ENCODE results near the gene UBE2I. TPM values are rescaled to one million over a fixed set of nuclear protein-coding genes. Genes with fewer than 3 reads are reported as not detected.
A peak's percentile ranks its signal among the peaks of the same experiment; 100 is the strongest.

The UBE2I gene
- total RNA-seq, 1 experiment from 2014 or later, result 261 TPM

DNA sequence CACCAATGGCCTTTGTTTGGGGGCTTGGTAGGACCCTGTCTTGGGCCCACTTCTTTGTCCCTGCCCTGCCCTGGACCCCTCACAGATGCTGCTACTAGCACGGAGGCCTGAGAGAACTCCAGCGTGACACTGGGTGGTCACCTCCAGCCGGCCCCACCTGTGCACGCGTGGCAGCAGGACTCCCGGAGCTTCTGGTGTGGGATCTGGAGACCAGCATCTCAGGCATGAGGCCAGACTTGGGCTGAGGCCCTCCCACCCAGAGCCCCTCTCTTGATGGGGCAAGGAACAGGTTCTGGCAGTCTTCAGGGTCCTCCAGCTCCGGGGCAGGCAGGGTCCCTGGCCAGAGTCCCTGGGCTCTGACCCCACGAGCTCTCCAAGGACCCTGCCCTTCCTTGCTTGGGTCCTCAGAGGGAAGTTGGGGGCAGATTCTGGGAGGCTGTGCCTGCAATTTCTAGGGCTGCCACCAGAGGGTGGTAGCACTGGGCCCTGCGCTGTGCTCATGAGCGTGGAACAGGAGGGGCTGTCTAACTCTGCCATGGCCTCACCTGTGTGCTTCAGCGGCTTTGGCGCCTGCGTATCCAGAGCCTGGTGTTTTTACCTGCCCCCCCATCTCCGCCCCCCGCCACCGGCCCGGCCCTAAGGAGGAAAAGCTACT, 21.0 kb downstream of the UBE2I start:
- no TSS peak for BruUV-seq (replicated peaks)
- Mint-ChIP-seq H3K4me1 (ENCODE audit: low read depth, unreplicated experiment) (peaks cover 8% of the 10 kb centered on the region), H3K27ac (ENCODE audit: unreplicated experiment) (no peak overlapping the region), H3K27me3 (ENCODE audit: unreplicated experiment) (peaks cover 14% of the 10 kb centered on the region), H3K36me3 (ENCODE audit: insufficient read depth, unreplicated experiment) (peaks cover 33% of the 10 kb centered on the region), H3K4me3 (ENCODE audit: low read depth, unreplicated experiment) (no peak overlapping the region), H3K9me3 (ENCODE audit: low read depth, unreplicated experiment) (no peaks in the 10 kb centered on the region)
- intact Hi-C loops (cut with micrococcal nuclease; ENCODE audit: unreplicated experiment), result no loop called here
- no peak for DNase-seq
- TF ChIP-seq, protein P1, sequence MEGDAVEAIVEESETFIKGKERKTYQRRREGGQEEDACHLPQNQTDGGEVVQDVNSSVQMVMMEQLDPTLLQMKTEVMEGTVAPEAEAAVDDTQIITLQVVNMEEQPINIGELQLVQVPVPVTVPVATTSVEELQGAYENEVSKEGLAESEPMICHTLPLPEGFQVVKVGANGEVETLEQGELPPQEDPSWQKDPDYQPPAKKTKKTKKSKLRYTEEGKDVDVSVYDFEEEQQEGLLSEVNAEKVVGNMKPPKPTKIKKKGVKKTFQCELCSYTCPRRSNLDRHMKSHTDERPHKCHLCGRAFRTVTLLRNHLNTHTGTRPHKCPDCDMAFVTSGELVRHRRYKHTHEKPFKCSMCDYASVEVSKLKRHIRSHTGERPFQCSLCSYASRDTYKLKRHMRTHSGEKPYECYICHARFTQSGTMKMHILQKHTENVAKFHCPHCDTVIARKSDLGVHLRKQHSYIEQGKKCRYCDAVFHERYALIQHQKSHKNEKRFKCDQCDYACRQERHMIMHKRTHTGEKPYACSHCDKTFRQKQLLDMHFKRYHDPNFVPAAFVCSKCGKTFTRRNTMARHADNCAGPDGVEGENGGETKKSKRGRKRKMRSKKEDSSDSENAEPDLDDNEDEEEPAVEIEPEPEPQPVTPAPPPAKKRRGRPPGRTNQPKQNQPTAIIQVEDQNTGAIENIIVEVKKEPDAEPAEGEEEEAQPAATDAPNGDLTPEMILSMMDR (IDR thresholded peaks at IDR 0.05; ENCODE audit: unreplicated experiment), result peak; percentile 68
- CTCF ChIA-PET, result interaction anchor here (0.6 to 1.0 kb wide), 3 partner anchors 85 to 662 kb away, joined by 3 to 4 read pairs (median 3); partner anchors contain the start of gene RHOT2

DNA sequence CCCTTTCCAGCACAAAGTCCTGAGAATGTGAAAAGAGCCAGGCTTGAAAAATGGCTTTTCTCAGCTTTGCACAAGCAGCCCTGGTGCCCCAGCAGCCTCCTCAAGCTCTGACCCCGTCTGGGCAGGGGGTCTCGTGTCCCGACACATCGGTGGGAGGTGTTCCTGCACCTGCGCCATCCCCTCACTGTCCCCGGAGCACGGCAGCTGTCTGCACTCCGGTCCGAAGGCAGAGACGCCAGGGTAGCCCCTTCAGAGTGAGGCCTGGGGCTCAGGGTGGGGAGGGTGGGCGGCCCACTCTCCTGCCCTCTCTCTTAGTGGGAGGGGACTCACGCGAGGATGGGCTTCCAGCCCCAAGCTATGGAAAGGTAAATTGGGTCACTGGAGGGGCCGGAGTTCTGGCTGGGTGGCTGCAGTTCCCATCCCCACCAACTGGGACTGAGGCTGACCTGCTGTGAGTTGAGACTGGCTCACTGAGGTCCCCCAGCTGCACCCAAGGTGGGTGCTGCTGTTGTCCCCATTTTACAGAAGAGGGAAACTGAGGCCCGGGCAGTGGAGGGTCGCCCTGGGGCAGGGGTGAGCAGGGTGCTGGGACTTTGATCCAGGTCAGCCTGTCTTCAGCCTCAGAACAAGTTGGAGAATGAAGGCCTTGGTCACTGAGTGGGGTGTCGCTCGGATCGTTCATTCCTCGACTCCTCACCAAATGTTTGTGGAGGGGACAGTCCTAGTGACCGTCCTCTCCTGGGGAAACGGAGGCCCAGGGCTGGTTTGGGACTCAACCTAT, 21.7 kb downstream of the UBE2I start:
- peaks cover 33% of the 10 kb centered on the region for H3K36me3 Mint-ChIP-seq (ENCODE audit: insufficient read depth, unreplicated experiment)
- peaks cover 22% of the 10 kb centered on the region for H3K27me3 Mint-ChIP-seq (ENCODE audit: unreplicated experiment)
- H3K27ac Mint-ChIP-seq (ENCODE audit: unreplicated experiment), result peak overlapping the region; percentile 84
- TSS peak; percentile 72 for BruUV-seq (replicated peaks)
- H3K9me3 Mint-ChIP-seq (ENCODE audit: low read depth, unreplicated experiment), result no peaks in the 10 kb centered on the region
- intact Hi-C loops (cut with micrococcal nuclease; ENCODE audit: unreplicated experiment), result no loop called here
- TF ChIP-seq, protein P1 (IDR thresholded peaks at IDR 0.05; ENCODE audit: unreplicated experiment), result no peak
- no peak for DNase-seq
- CTCF ChIA-PET, result interaction anchor here (0.6 to 2.0 kb wide), 4 partner anchors 11 to 663 kb away, joined by 3 to 14 read pairs (median 3); partner anchors contain the start of genes GNPTG, RHOT2 and TSR3
- H3K4me3 Mint-ChIP-seq (ENCODE audit: low read depth, unreplicated experiment), result peak overlapping the region; percentile 63
- peaks cover 8% of the 10 kb centered on the region for H3K4me1 Mint-ChIP-seq (ENCODE audit: low read depth, unreplicated experiment)

DNA sequence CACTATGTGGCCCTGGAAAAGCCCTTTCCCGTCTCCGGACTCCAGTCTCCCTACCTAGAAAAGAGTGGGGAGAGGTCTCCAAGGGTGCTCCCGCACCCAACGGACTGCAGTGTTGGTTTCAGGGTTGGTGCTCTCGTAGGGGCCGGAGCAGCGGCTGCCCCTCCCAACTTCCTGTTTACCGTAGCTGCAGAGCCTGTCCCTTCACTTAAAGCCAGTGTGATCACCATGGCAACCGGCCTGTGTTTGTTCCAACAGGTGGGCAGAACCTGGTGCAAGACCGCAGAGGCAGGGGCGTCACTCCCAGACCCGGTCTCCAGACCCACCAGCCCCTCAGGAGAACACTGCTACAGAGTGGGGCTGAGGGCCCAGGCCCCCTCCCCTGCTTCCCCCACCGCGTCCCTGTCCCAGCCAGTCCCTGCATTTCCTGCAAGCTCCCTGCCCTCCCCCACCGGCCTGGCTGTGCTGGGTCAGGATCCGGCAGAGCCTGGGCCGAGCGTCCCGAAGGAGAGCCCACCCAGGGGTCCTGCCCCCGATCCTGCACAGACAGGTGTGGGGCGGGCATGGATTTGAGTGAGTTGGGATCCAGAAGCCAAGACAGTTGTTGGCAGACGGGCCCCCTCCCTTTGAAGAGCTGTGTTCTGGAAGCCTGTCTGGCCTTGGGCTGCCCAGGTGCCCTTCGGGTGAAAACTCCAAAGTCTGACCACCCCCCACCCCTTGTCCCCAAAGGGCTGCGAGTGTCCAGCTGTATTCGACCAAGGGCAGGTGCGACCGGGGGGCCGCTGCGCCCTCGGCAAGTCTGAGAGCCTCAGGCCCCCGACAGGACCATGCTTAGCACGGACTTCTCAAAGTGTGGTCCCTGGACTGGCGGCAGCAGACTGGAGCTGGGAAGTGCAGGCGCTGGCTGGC, 22.5 kb downstream of the UBE2I start:
- intact Hi-C loops (cut with micrococcal nuclease; ENCODE audit: unreplicated experiment), result no loop called here
- H3K4me3 Mint-ChIP-seq (ENCODE audit: low read depth, unreplicated experiment), result peak overlapping the region; percentile 63

More for the DNA sequence above, 22.5 kb downstream of the UBE2I start:
- Mint-ChIP-seq H3K27me3 (ENCODE audit: unreplicated experiment) (peaks cover 30% of the 10 kb centered on the region), H3K36me3 (ENCODE audit: insufficient read depth, unreplicated experiment) (peaks cover 26% of the 10 kb centered on the region), H3K9me3 (ENCODE audit: low read depth, unreplicated experiment) (no peaks in the 10 kb centered on the region), H3K4me1 (ENCODE audit: low read depth, unreplicated experiment) (peaks cover 8% of the 10 kb centered on the region), H3K27ac (ENCODE audit: unreplicated experiment) (peak overlapping the region; percentile 84)
- DNase-seq, result peak; percentile 93
- TF ChIP-seq, protein P1 (IDR thresholded peaks at IDR 0.05; ENCODE audit: unreplicated experiment), result no peak
- CTCF ChIA-PET, result interaction anchor here (1.1 to 2.0 kb wide), 2 partner anchors 11 to 19 kb away, joined by 3 to 14 read pairs; partner anchors contain the start of genes GNPTG and TSR3
- BruUV-seq (replicated peaks), result no TSS peak

Measured in Calu3 (cell line).